ENCODE results near the gene LINC00237.

DNA sequence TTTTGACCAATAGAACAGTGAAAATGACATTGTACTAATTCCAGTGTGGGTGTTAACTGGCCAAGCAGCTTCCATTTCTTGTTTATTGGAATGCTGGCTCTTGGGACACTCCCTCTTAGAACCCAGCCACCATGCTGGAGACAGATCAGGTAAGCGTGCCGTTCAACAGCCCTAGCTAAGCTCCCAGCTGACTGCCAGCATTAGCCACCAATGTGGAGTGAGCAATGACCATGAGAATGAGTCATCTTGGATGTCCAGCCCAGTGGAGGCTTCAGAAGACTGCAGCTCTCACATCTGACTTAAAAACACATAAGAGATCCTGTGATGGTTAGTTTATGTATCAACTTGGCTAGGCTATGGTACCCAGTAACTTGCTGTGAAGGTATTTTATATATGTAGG, 3.0 kb upstream of the LINC00237 start:
- no peak for TF ChIP-seq CTCF (IDR thresholded peaks at IDR 0.05; ENCODE audit: low read length)
- no peak for TF ChIP-seq EZH2phosphoT487 (IDR thresholded peaks at IDR 0.05; ENCODE audit: low read length)
- no peak for TF ChIP-seq EZH2 (optimal IDR thresholded peaks at IDR 0.05; ENCODE audit: low read depth, low read length)

Data from MM.1S (cell line).